ENCODE results near the gene AGMO. TPM values are rescaled to one million over a fixed set of nuclear protein-coding genes. Genes with fewer than 3 reads are reported as not detected.

The AGMO gene
- total RNA-seq, 4 donors from 2014 or later = 0.17 to 0.83 (median 0.45) TPM; not detected in 1

- H3K36me3 ChIP-seq = no peaks in the 10 kb centered on the region
- 45% methylated on average over 2 of the region's 2 CpGs for WGBS
- no peak for DNase-seq (ENCODE audit: extremely low spot score)
- no peak overlapping the region for H3K27ac ChIP-seq (replicated peaks in 1 of 4)
- TF ChIP-seq EP300 (IDR thresholded peaks at IDR 0.05) (no peak), POLR2A (IDR thresholded peaks at IDR 0.05; ENCODE audit: low read depth) (no peak), POLR2AphosphoS5 (IDR thresholded peaks at IDR 0.05) (no peak), CTCF (IDR thresholded peaks at IDR 0.05) (no peak)
- peaks cover 0 to 3% (median 0%) of the 10 kb centered on the region in 4 donors for H3K9me3 ChIP-seq
- intact Hi-C loops (cut with DNase I) = no loop called here
- no peak overlapping the region for H3K4me3 ChIP-seq
- H3K4me1 ChIP-seq = peaks cover 0 to 12% (median 8%) of the 10 kb centered on the region in 4 donors
- H3K27me3 ChIP-seq = no peaks in the 10 kb centered on the region
Observed at GRCh38 chr7:15567652-15568051, 5.8 kb upstream of the AGMO start.

GRCh38 chr7:15567036-15567435, 5.2 kb upstream of the AGMO start:
- Histone ChIP-seq H3K4me1 (peaks cover 0 to 12% (median 8%) of the 10 kb centered on the region in 4 donors), H3K27me3 (no peaks in the 10 kb centered on the region), H3K27ac (replicated peaks in 1 of 4) (no peak overlapping the region), H3K9me3 (peaks cover 0 to 5% (median 0%) of the 10 kb centered on the region in 4 donors), H3K36me3 (no peaks in the 10 kb centered on the region), H3K4me3 (no peak overlapping the region)
- intact Hi-C loops (cut with DNase I) = no loop called here
- TF ChIP-seq POLR2A (IDR thresholded peaks at IDR 0.05; ENCODE audit: low read depth) = no peak
- no peak for TF ChIP-seq CTCF (IDR thresholded peaks at IDR 0.05)
- TF ChIP-seq POLR2AphosphoS5 (IDR thresholded peaks at IDR 0.05) = no peak
- TF ChIP-seq EP300 (IDR thresholded peaks at IDR 0.05) = no peak
- DNase-seq (ENCODE audit: extremely low spot score) = no peak
- WGBS = 82% methylated on average over 3 of the region's 3 CpGs

DNA sequence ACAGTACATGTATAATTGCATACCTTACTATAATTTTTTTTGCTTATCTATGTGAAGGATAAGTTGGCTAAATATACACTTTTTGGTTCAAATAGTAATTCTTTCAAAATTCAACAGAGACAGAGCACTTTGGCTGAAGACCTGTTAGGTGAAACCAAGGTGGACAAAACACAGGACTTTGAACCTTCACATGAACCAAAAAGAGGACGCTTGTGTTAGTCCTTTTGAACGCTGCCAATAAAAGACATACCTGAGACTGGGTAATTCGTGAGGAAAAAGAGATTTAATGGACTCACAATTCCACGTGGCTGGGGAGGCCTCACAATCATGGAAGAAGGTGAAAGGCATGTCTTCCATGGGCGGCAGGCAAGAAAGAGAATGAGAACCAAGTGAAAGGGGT, 4.7 kb upstream of the AGMO start:
- no peak overlapping the region for H3K27ac ChIP-seq (replicated peaks in 1 of 4)
- WGBS = 93% methylated on average over 5 of the region's 5 CpGs
- H3K4me3 ChIP-seq = no peak overlapping the region
- no peak for TF ChIP-seq CTCF (IDR thresholded peaks at IDR 0.05)
- TF ChIP-seq POLR2AphosphoS5 (IDR thresholded peaks at IDR 0.05) = no peak
- TF ChIP-seq EP300 (IDR thresholded peaks at IDR 0.05) = no peak
- TF ChIP-seq POLR2A (IDR thresholded peaks at IDR 0.05; ENCODE audit: low read depth) = no peak
- no peaks in the 10 kb centered on the region for H3K36me3 ChIP-seq
- peaks cover 0 to 5% (median 0%) of the 10 kb centered on the region in 4 donors for H3K9me3 ChIP-seq
- H3K4me1 ChIP-seq = peaks cover 0 to 13% (median 9%) of the 10 kb centered on the region in 4 donors
- no peaks in the 10 kb centered on the region for H3K27me3 ChIP-seq
- intact Hi-C loops (cut with DNase I) = no loop called here
- no peak for DNase-seq (ENCODE audit: extremely low spot score)

DNA sequence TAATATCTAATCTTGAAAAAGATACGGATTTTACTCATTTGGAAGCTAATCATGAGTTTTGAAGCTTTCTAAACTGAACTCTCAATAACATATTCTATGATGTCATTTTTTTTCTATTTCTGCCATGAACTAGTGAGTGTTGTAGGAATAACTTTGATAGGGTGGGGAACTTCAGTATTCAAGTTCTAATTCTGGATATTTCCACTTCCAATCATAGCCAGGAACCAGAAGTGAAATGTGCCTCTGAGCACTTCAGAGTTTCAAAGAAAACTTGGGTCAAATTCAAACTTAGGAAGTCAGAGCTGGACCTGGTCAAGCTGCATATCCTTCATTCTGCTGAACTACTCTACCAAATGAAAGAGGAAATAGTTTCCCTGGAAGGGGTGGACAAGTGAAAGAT, 847 bp downstream of the AGMO start:
- WGBS = 57% methylated on average over 1 of the region's 1 CpG
- H3K4me3 ChIP-seq = peak overlapping the region in 2 of 4 donors; percentile 7 to 13
- no peak for DNase-seq (ENCODE audit: extremely low spot score)
- peak overlapping the region; percentile 30 to 60 (median 48) for H3K27ac ChIP-seq (replicated peaks in 1 of 4)
- TF ChIP-seq POLR2A (IDR thresholded peaks at IDR 0.05; ENCODE audit: low read depth) (no peak), CTCF (IDR thresholded peaks at IDR 0.05) (no peak), POLR2AphosphoS5 (IDR thresholded peaks at IDR 0.05) (no peak), EP300 (IDR thresholded peaks at IDR 0.05) (no peak)
- no peaks in the 10 kb centered on the region for H3K36me3 ChIP-seq
- intact Hi-C loops (cut with DNase I) = no loop called here
- peaks cover 0 to 5% (median 0%) of the 10 kb centered on the region in 4 donors for H3K9me3 ChIP-seq
- peaks cover 0 to 14% (median 7%) of the 10 kb centered on the region in 4 donors for H3K4me1 ChIP-seq
- no peaks in the 10 kb centered on the region for H3K27me3 ChIP-seq

DNA sequence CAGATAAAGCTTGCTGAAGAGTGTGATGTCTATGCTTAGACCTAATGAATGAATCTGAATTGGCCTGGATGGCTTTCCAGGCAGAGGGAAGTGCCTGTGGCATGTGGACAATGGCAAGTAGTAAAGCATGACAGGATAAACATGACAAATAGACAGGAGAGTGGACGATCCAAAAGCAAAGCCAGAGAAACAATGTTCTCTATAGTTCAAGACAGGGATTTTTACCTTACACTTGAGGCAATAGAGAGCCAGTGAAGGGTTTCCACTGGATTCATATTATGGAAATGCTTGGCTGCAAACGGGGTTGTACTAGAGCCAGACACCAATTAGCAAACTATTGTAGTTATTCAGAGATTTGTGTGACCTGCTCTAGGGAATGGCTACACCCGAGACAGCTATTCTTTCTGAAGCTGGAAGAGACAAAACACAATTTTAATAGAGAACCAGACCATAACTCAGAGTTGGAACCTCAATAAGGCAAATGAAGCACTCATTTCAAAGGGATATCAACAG, 2.3 kb downstream of the AGMO start:
- Histone ChIP-seq H3K4me1 (peaks cover 0 to 14% (median 7%) of the 10 kb centered on the region in 4 donors), H3K4me3 (no peak overlapping the region), H3K27ac (replicated peaks in 1 of 4) (no peak overlapping the region), H3K36me3 (no peaks in the 10 kb centered on the region), H3K27me3 (no peaks in the 10 kb centered on the region), H3K9me3 (peaks cover 0 to 5% (median 0%) of the 10 kb centered on the region in 4 donors)
- no peak for DNase-seq (ENCODE audit: extremely low spot score)
- TF ChIP-seq POLR2A (IDR thresholded peaks at IDR 0.05; ENCODE audit: low read depth) (no peak), EP300 (IDR thresholded peaks at IDR 0.05) (no peak), CTCF (IDR thresholded peaks at IDR 0.05) (no peak), POLR2AphosphoS5 (IDR thresholded peaks at IDR 0.05) (no peak)
- WGBS = 83% methylated on average over 3 of the region's 3 CpGs
- intact Hi-C loops (cut with DNase I) = loop anchor here (10.0 kb wide), 1 partner anchor 125 kb away; the partner anchor contains the start of gene MEOX2
